Left ventricle myocardium inferior (tissue), 1 donor: ENCODE measurements around the gene KCNC4. TPM values are rescaled to one million over a fixed set of nuclear protein-coding genes. Genes with fewer than 3 reads are reported as not detected.

Experiments used
- DNase-seq: peaks from one replicate; pipeline ENCODE4 v3.0.0-alpha.2; 2020
- H3K27ac ChIP-seq: fragments of 200-600 bp; replicated peaks from 2 replicates; pipeline ENCODE4 v1.8.0; 2021
- H3K27me3 ChIP-seq: fragments of 200-600 bp; 2 replicates; pipeline ENCODE4 v1.8.0; 2021; ENCODE audit warnings: low read depth
- H3K36me3 ChIP-seq: fragments of 200-600 bp; 2 replicates; pipeline ENCODE4 v1.8.0; 2021
- H3K4me1 ChIP-seq: fragments of 200-600 bp; 2 replicates; pipeline ENCODE4 v1.8.0; 2021
- H3K4me3 ChIP-seq: fragments of 200-600 bp; 2 replicates; pipeline ENCODE4 v1.8.0; 2021; ENCODE audit warnings: mild to moderate bottlenecking, moderate library complexity
- H3K9me3 ChIP-seq: fragments of 200-600 bp; replicated peaks from 2 replicates; pipeline ENCODE4 v1.8.0; 2021
- intact Hi-C: fragments of 100-400 bp; cut with micrococcal nuclease; formaldehyde crosslinking; loops from one replicate; pipeline ENCODE4 v1.11.0; 2022
- total RNA-seq: library from RNA; stranded (reverse); fragmentation: NEBNext Ultra II Directional; extraction: Animal tissue kit (Norgen Biotek cat#: 25700); gene quantifications from one replicate; pipeline ENCODE4 v1.2.1, GENCODE V29; 2021
- TF ChIP-seq, protein P1 (sequence below): fragments of 200-600 bp; IDR thresholded peaks from 2 replicates; pipeline ENCODE4 v1.8.0; 2021; ENCODE audit warnings: antibody characterized with exemption, mild to moderate bottlenecking, borderline replicate concordance
- donor health status: DM: no; HTN: yes; CAD: no; lungs with severe emphysema.

Gene KCNC4
- total RNA-seq, 1 donor from 2014 or later: 6.1 TPM

DNA sequence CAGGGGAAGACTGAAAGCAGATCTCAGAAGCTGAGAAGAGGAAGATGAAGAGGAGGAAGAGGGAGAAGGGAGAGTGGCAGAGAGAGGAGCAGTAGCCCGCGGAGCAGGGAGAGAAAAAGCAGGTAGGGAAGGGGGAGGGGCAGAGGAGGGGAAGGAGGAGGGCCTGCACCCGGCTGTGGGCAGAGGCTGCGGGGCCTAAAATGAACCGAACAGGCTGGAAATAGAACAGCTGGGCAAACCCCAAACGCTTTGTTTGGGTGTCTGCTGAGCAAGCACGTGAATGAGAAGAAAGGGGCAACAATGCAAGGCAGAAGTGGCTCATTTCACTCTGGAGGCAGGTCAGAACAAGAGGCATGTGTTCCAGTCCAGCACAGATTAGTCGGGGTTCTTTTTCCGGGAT, 33.5 kb downstream of the KCNC4 start:
- H3K9me3 ChIP-seq: no peaks in the 10 kb centered on the region
- no peaks in the 10 kb centered on the region for H3K27me3 ChIP-seq
- TF ChIP-seq, protein P1, sequence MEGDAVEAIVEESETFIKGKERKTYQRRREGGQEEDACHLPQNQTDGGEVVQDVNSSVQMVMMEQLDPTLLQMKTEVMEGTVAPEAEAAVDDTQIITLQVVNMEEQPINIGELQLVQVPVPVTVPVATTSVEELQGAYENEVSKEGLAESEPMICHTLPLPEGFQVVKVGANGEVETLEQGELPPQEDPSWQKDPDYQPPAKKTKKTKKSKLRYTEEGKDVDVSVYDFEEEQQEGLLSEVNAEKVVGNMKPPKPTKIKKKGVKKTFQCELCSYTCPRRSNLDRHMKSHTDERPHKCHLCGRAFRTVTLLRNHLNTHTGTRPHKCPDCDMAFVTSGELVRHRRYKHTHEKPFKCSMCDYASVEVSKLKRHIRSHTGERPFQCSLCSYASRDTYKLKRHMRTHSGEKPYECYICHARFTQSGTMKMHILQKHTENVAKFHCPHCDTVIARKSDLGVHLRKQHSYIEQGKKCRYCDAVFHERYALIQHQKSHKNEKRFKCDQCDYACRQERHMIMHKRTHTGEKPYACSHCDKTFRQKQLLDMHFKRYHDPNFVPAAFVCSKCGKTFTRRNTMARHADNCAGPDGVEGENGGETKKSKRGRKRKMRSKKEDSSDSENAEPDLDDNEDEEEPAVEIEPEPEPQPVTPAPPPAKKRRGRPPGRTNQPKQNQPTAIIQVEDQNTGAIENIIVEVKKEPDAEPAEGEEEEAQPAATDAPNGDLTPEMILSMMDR: no peak
- no peak overlapping the region for H3K4me3 ChIP-seq
- H3K36me3 ChIP-seq: no peaks in the 10 kb centered on the region
- DNase-seq: no peak
- intact Hi-C loops: no loop called here
- H3K27ac ChIP-seq: no peak overlapping the region
- H3K4me1 ChIP-seq: peaks cover 21% of the 10 kb centered on the region

DNA sequence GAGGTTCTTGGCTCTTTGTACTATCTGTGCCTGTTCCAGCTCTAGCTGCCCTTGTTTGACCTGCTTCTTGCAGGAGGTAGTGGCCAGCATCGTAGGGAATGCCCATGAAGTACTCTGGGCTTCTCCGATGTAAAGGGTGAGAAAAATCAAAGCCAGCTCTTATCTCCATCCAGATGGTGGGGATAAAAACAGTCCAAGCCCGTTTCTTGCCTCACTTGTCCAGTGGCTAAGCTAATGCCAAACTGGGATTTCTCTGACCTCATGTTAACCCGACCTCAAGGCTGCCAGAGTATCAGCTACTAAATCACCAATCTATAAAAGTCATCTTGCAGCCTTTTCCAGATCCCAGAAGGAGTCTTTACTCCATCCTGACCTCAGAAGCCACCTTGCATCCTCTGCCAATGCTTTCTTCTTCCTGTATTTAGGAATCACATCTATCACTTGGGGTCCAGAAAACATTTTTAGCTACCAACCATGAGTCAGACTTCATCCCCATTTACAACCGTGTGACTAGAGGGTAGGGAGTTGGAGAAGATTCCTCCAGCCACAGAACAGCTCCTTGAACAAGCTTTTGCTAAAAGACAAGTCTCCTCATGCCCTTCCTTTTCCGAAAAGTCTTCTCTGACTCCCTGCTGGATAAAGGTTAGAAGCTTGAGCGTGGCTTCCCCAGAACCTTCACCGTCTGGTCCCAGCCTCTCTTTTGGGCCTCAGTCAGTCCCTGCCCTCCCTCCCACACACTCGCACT, 35.9 kb downstream of the KCNC4 start:
- intact Hi-C loops: no loop called here
- no peaks in the 10 kb centered on the region for H3K27me3 ChIP-seq
- no peak for DNase-seq
- H3K4me1 ChIP-seq: no peaks in the 10 kb centered on the region
- no peak overlapping the region for H3K27ac ChIP-seq
- H3K36me3 ChIP-seq: no peaks in the 10 kb centered on the region
- H3K9me3 ChIP-seq: no peaks in the 10 kb centered on the region
- H3K4me3 ChIP-seq: no peak overlapping the region
- TF ChIP-seq, protein P1: no peak

DNA sequence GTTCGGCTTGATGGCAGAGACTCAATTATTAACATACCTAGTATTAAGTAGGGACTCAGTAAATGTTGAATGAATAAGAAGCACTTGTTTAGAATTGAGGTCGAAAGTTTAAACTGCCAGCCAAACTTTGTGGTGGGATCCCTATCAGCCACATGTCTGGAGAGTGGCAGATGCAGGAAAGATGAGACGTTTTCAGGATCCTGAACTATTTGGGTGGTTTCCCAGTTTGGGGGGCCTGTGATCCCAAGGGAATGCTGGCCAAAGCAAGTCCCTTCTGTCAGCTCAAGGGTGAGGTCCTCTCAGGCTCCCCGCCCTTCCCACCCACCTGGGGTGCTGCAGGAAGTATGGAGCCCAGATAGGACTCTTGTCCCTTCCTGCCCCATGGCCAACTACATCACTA, 38.6 kb downstream of the KCNC4 start:
- intact Hi-C loops: no loop called here
- H3K36me3 ChIP-seq: no peaks in the 10 kb centered on the region
- no peaks in the 10 kb centered on the region for H3K27me3 ChIP-seq
- H3K4me1 ChIP-seq: no peaks in the 10 kb centered on the region
- DNase-seq: no peak
- no peak overlapping the region for H3K4me3 ChIP-seq
- no peak overlapping the region for H3K27ac ChIP-seq
- TF ChIP-seq, protein P1: no peak
- H3K9me3 ChIP-seq: no peaks in the 10 kb centered on the region

DNA sequence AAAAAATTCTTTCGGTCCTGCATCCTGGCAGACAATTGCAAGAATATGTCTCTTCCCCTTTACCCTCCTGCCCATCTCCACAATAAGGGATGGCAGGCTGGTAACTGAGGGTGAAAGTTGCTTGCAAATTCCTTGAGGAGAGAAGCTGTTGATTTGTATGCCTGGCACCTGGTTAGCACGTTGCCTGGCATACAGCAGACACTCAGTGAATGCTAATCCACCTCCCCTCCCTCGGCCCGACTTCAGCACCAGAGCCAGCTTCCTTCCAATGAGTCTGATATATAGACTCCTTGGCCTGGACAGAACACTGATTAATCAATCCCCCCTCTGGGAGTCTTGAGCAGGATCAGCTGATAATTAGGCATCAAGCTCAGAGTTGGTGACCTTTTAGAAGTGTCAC, 39.1 kb downstream of the KCNC4 start:
- TF ChIP-seq, protein P1: no peak
- H3K4me1 ChIP-seq: no peaks in the 10 kb centered on the region
- no peak overlapping the region for H3K27ac ChIP-seq
- no peak overlapping the region for H3K4me3 ChIP-seq
- no peak for DNase-seq
- H3K36me3 ChIP-seq: no peaks in the 10 kb centered on the region
- intact Hi-C loops: no loop called here
- no peaks in the 10 kb centered on the region for H3K27me3 ChIP-seq
- H3K9me3 ChIP-seq: no peaks in the 10 kb centered on the region

DNA sequence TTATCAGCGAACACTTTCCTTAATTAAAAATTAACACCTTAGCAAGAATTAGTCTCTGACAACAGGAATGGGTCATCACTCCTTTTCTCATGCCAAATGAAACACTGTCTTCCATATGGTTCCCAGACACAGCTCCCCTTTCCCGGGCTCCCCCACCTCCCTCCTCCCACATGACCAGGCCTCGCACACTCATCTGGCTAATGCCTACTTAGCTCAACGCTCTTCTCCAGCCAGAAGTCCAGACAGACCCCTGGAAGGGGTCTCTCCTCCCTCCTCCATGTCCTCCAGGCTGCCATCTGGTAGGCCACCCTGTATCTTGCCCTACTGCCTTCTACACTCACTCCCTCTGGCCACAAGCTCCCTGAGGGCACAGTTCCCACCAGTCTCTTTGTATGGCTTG, 39.9 kb downstream of the KCNC4 start:
- DNase-seq: no peak
- no peaks in the 10 kb centered on the region for H3K9me3 ChIP-seq

More for the DNA sequence above, 39.9 kb downstream of the KCNC4 start:
- no peaks in the 10 kb centered on the region for H3K27me3 ChIP-seq
- H3K36me3 ChIP-seq: no peaks in the 10 kb centered on the region
- H3K27ac ChIP-seq: no peak overlapping the region
- intact Hi-C loops: no loop called here
- peaks cover 2% of the 10 kb centered on the region for H3K4me1 ChIP-seq
- TF ChIP-seq, protein P1: no peak
- H3K4me3 ChIP-seq: no peak overlapping the region
